Measurements from ENCODE around the gene RAB27A.
"Not testable (repeated sequence)": the region's sequence is repeated elsewhere in the genome, so short reads cannot be mapped to it uniquely, and the experiment has no call there.

Gene RAB27A

DNA sequence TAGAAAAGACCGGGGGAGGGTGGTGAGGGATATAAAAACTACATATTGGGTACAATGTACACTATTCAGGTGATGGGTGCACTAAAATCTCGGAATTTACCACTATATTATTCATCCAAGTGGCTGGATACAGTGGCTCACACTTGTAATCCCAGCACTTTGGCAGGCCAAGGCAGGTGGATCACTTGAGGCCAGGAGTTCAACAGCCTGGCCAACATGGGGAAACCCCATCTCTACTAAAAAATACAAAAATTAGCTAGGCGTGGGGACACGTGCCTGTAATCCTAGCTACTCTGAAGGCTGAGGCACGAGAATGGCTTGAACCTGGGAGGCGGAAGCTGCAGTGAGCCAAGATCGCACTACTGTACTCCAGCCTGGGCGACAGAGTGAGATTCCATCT, 37.4 kb downstream of the RAB27A start:
- not testable (repeated sequence) for DNase-seq (ENCODE audit: low read depth, low spot score)

GRCh38 chr15:55250941-55251340, 38.7 kb downstream of the RAB27A start:
- DNase-seq (ENCODE audit: low read depth, low spot score) = no peak

GRCh38 chr15:55250392-55250791, 39.2 kb downstream of the RAB27A start:
- DNase-seq (ENCODE audit: low read depth, low spot score) = no peak

DNA sequence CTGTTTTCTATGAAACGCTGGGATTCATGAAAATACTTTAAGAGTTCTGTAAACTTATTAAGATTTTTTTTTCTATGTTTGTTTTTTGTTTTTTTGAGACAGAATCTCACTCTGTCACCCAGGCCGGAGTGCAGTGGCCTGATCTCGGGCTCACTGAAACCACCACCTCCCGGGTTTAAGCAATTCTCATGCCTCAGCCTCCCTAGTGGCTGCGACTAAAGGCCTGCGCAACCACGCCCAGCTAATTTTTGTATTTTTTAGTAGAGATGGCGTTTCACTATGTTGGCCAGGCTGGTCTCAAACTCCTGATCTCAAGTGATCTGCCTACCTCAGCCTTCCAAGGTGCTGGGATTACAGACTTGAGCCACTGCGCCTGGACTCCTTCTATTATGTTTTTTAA, 39.7 kb downstream of the RAB27A start:
- not testable (repeated sequence) for DNase-seq (ENCODE audit: low read depth, low spot score)

- no peak for DNase-seq (ENCODE audit: low read depth, low spot score)
These were observed 40.7 kb downstream of the RAB27A start for GRCh38 chr15:55248895-55249294.

DNA sequence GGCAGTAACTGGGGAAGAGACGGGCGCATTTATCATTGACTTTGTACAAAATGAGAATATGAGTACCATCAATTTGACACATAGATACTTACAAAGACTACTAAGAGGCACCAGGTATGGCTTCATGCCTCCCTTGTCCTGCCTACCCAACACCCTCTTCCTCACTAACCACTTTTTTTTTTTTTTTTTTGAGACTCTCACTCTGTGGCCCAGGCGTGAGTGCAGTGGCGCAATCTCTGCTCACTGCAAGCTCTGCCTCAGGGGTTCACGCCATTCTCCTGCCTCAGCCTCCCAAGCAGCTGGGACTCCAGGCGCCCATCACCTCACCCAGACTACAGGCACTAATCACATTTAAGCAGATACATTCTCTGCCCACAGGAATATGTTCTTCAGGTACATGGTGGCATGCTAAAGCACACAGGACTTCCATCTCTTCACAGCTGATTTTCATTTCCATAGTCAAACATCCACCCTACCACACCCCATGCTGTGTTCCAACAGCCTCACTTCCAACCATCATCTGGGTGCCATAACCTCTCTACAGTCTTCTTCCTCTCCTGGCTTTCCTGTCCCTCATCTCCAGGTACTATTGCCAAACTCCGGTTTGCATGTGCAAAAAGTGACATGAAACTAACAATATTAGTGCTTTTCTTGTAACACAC, 41.7 kb downstream of the RAB27A start:
- no peak for DNase-seq (ENCODE audit: low read depth, low spot score)

GRCh38 chr15:55247311-55247710, 42.3 kb downstream of the RAB27A start:
- no peak for DNase-seq (ENCODE audit: low read depth, low spot score)

- DNase-seq (ENCODE audit: low read depth, low spot score) = no peak
These were observed 43.0 kb downstream of the RAB27A start for GRCh38 chr15:55246567-55246966.

DNA sequence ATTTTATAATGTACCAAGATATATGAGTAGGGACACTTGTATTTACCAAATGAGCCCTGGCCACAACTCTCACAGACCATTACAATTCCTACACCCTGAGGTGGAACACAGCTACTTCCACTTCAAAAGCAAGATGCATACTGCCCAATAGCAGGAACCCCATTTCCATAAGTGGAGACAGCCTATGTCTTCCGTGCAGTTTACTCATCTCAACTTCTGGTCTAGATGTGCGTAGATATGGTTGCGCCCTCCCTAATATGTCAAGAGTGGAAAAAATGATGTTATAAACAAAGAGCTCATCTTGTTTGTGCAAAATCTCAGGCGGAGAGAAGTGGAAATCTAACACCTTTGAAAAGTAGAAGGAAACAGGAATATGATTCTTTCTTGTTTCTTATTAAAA, 44.6 kb downstream of the RAB27A start:
- no peak for DNase-seq (ENCODE audit: low read depth, low spot score)

- no peak for DNase-seq (ENCODE audit: low read depth, low spot score)
These were observed 47.7 kb downstream of the RAB27A start for GRCh38 chr15:55241891-55242290.

DNA sequence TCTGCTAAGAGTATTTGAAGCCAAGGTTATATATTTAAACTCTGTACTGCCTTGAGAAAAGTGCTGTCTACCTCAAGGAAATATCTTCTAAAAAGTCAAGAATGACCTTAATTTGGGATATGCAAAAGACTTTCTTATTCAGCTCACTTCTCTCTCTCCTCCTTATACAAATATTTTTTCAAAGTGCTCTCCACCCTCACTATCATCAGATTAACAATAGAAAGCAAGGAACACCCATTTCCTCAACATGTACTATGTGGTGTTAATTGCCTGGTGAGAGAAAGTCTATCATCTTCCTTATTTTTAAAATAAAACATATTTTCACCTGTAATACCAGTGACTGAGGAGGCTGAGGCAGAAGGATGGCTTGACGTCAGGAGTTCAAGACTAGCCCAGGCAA, 48.4 kb downstream of the RAB27A start:
- DNase-seq (ENCODE audit: low read depth, low spot score) = no peak

- no peak for DNase-seq (ENCODE audit: low read depth, low spot score)
These were observed 49.4 kb downstream of the RAB27A start for GRCh38 chr15:55240125-55240760.

- DNase-seq (ENCODE audit: low read depth, low spot score) = no peak
These were observed 50.0 kb downstream of the RAB27A start for GRCh38 chr15:55239440-55240124.

GRCh38 chr15:55238877-55239276, 50.7 kb downstream of the RAB27A start:
- DNase-seq (ENCODE audit: low read depth, low spot score) = no peak

- DNase-seq (ENCODE audit: low read depth, low spot score) = no peak
These were observed 52.1 kb downstream of the RAB27A start for GRCh38 chr15:55237219-55238130.

DNA sequence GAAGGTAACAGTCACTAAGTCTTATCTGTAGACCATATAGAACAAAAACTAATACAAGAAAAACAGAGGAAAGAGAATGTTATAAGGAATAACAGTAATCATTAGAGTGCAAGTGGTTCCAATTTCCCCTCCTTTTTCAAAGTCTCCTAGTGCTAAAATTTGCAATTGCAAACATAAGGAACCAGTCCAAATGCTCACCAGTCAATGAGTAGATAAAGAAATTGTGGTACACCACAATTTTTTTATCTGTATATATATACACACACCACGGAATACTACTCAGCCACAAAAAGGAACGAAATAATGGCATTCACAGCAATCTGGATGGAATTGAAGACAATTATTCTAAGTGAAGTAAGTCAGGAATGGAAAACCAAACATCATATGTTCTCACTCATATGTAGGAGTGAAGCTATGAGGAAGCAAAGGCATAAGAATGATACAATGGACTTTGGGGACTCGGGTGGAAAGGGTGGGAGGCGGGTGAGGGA, 54.0 kb downstream of the RAB27A start:
- DNase-seq (ENCODE audit: low read depth, low spot score) = no peak

GRCh38 chr15:55234800-55235104, 54.9 kb downstream of the RAB27A start:
- no peak for DNase-seq (ENCODE audit: low read depth, low spot score)

DNA sequence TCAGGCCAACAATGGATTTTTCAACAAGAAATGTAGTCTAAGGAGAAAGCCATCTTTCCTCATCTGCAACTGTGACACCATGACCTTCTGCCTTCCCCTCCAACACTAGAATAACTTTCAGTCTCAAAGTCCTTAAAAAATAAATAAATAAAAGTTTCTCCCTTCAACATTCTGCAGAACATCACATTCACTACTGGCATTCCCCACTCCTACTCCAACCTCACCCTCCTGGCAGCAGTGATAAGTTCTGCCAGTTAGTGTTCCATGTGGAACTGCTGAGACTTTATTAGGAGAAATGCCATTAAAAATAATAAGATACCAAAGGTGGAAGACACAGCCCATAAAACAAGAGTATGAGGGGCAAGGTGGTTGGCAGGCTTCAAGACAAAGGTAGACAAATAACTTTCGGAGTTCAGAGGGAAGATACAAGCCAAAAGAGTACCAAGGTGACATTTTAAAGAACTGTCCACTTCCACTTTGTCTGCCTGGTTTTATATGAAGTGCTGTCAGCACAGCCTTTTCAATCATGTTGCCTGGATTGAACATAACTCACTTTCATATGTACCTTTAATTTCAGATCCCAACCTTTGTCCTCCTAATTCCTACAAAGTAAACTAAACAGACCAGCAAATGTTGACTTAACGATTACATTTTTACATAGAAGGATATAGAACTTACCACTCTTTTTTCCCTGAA, 55.4 kb downstream of the RAB27A start:
- DNase-seq (ENCODE audit: low read depth, low spot score) = no peak

DNA sequence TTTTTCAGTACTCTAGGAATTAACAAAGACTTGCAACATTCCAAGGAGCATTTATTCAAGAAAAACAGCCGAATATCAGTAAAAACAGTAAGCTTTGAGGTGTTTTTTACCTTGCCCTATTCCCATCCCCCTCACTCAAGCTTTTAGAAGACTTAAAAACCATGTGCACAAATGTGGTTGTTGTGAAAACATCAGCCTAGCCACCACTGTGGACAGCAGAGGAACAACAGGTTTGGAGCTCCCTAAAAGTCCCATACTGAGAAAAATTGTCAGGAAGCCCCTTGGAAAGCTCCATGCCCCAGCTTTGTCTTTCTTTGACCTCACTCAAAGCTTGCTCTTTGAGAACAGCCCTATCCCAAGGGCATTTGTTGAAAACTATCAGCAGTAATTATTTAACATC, 58.2 kb downstream of the RAB27A start:
- DNase-seq (ENCODE audit: low read depth, low spot score) = no peak

- no peak for DNase-seq (ENCODE audit: low read depth, low spot score)
These were observed 58.7 kb downstream of the RAB27A start for GRCh38 chr15:55230953-55231352.

DNA sequence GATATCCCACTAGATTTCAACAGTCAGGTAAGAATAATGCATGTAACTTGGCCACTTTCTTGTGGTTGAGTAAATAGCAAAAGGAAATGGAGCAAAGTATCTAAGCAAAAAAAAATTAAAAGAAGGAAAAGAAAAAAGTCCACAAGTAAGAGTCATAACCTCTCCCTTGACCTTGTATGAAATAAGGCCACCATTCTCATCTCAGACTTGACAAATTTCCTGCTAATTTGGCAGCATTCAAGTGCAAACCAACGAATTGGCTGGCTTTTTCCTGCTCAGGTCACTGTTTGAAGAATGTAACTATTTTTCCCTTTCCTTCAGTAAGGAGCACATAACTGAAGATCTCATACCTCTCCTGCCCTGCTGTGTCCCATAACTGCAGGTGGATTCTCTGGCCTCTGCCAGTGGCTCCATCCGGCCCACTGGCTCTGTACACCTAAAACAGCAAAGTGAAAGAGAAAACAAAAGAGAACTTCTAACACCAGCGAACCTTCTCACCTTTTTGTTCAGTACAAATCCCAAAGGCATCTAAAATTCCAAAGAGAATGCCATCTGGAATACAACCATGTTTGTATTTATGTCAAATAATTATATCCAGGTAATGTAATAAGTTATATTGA, 59.5 kb downstream of the RAB27A start:
- no peak for DNase-seq (ENCODE audit: low read depth, low spot score)
